HG03521 (cell line): ENCODE results near the gene PTGFR.

Experiments used
- ATAC-seq: cut with Tn5 transposase; IDR thresholded peaks from one replicate; pipeline ENCODE4 v1.9.1; 2021; ENCODE audit warnings: mild to moderate bottlenecking, moderate library complexity; ENCODE audit not compliant: unreplicated experiment

PTGFR gene

DNA sequence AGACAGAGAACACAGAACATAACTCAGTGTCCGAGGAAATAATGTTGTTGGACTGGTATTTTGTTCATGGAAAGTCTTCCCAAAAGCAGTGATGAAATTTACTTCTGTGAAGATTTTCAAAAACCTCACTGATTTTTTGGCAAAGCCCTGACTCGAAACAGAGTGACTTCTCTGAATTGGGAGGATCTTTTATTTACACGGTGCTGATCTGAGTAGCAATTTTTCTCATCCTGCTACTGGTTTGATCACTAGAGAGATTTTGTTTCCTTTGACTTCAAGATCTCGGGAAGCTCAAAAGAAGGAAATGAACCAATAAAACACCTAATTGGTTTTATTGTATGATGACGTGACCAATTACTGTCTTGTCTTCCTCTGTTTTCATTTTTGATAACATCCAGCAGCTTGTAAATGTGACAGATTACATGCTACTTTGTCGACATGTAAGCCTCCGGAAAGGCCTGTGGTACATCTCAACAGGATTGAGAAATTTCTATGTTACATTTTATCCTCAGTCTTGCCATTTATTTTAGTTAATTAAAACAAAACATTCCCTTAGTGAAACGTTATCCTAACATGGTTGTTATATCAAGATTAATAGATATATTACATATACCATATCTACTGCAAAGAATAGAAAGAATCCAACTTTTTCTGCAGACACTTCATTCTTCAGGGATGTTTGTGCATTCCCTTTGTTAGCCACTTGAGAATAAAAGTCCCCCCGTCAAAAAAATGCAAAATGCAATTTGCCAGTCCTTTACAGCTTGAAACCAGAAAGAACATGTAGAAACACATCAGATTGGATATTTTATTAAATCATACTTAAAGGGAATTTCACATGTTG, 86.7 kb downstream of the PTGFR start:
- ATAC-seq, result no peak

DNA sequence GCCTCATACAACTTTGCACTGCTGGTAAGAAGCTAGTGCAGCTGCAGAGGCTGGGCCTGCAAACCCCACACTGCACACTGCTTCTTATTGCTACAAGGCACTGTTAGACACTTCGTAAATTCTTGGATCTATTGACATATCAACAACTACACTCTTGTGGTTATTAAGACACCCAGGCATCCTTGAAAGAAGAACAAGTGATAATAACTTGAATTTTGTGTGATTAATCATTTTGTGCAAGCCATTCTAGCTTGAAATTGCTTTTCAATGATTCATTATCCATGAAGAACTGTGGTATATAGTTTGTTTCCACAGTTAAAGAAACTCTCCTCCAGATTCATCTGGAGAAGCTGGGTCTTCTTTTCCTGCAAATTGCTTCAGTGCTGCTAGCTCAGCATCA, 95.8 kb downstream of the PTGFR start:
- no peak for ATAC-seq

DNA sequence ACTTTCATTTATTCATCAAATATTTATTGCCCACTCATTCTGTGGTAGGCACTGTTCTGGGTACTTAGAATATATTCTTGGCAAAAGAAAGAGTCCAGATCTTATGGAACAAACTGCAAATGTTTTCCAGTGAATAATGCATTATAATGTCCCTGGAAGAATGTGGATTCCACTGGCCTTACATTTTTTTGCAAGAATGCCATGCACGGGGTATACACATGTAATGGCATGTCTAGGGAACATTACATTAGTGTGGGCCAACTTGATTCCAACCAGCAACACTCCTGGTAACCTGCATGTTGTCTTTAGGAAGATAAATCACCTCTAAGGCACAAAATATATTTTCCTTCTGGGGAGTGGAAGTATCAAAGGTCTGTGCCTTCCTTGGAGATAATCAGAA, 96.4 kb downstream of the PTGFR start:
- no peak for ATAC-seq
